MG63 (cell line): Measurements from ENCODE around the gene AK9. TPM values are rescaled to one million over a fixed set of nuclear protein-coding genes. Genes with fewer than 3 reads are reported as not detected.

Source experiments
- DNase-seq: peaks from one replicate; pipeline ENCODE4 v3.0.0-alpha.2; 2020
- H3K27me3 ChIP-seq: fragments of 250-450 bp; sonication (Bioruptor Pico); 2 replicates; pipeline ENCODE4 v1.5.1; 2020; ENCODE audit warnings: mild to moderate bottlenecking, moderate library complexity
- H3K36me3 ChIP-seq: fragments of 250-450 bp; sonication (Bioruptor Pico); 2 replicates; pipeline ENCODE4 v1.5.1; 2020; ENCODE audit warnings: mild to moderate bottlenecking, moderate library complexity
- H3K4me3 ChIP-seq: fragments of 250-450 bp; sonication (Bioruptor Pico); 2 replicates; pipeline ENCODE4 v1.5.1; 2020; ENCODE audit warnings: mild to moderate bottlenecking, moderate library complexity
- H3K9me3 ChIP-seq: fragments of 250-450 bp; sonication (Bioruptor Pico); 2 replicates; pipeline ENCODE4 v1.5.1; 2020; ENCODE audit warnings: mild to moderate bottlenecking, moderate library complexity
- total RNA-seq: library from RNA; depleted of rRNA; stranded (reverse); fragments of >200 nt; shearing (Covaris generic); gene quantifications from 2 replicates; pipeline ENCODE4 v1.2.3, GENCODE V29; 2014; ENCODE audit warnings: low replicate concordance; rRNA removed

AK9 gene
- total RNA-seq, 1 experiment from 2014 or later: 2.6 TPM

GRCh38 chr6:109449795-109450673, 241.0 kb downstream of the AK9 start:
- no peak for DNase-seq
- peaks cover 3% of the 10 kb centered on the region; the same call in 1 of the 2 replicates for H3K36me3 ChIP-seq

GRCh38 chr6:109449064-109449794, 241.8 kb downstream of the AK9 start:
- Histone ChIP-seq H3K4me3 (no peak overlapping the region), H3K27me3 (no peaks in the 10 kb centered on the region), H3K36me3 (peaks cover 8% of the 10 kb centered on the region), H3K9me3 (no peaks in the 10 kb centered on the region)
- no peak for DNase-seq

More at GRCh38 chr6:109449795-109450673, 241.0 kb downstream of the AK9 start:
- no peak overlapping the region for H3K4me3 ChIP-seq
- H3K27me3 ChIP-seq: no peaks in the 10 kb centered on the region
- H3K9me3 ChIP-seq: no peaks in the 10 kb centered on the region

- no peaks in the 10 kb centered on the region for H3K27me3 ChIP-seq
- no peaks in the 10 kb centered on the region for H3K9me3 ChIP-seq
- DNase-seq: no peak
- no peak overlapping the region for H3K4me3 ChIP-seq
- H3K36me3 ChIP-seq: peaks cover 8% of the 10 kb centered on the region
Observed at GRCh38 chr6:109448615-109449014, 242.4 kb downstream of the AK9 start.

- Histone ChIP-seq H3K9me3 (no peaks in the 10 kb centered on the region), H3K4me3 (no peak overlapping the region), H3K36me3 (peaks cover 8% of the 10 kb centered on the region), H3K27me3 (no peaks in the 10 kb centered on the region)
- DNase-seq: no peak
Observed at GRCh38 chr6:109447878-109448555, 243.0 kb downstream of the AK9 start.

- no peak overlapping the region for H3K4me3 ChIP-seq
- H3K9me3 ChIP-seq: no peaks in the 10 kb centered on the region
- H3K27me3 ChIP-seq: no peaks in the 10 kb centered on the region
- peaks cover 8% of the 10 kb centered on the region for H3K36me3 ChIP-seq
- DNase-seq: no peak
Observed at GRCh38 chr6:109447087-109447486, 243.9 kb downstream of the AK9 start.

GRCh38 chr6:109446541-109446940, 244.5 kb downstream of the AK9 start:
- no peak for DNase-seq
- Histone ChIP-seq H3K9me3 (no peaks in the 10 kb centered on the region), H3K27me3 (no peaks in the 10 kb centered on the region), H3K36me3 (peaks cover 8% of the 10 kb centered on the region), H3K4me3 (no peak overlapping the region)

- no peak for DNase-seq
- no peaks in the 10 kb centered on the region for H3K9me3 ChIP-seq
- no peaks in the 10 kb centered on the region for H3K27me3 ChIP-seq
- H3K4me3 ChIP-seq: no peak overlapping the region
- peaks cover 8% of the 10 kb centered on the region for H3K36me3 ChIP-seq
Observed at GRCh38 chr6:109446072-109446471, 244.9 kb downstream of the AK9 start.

- H3K36me3 ChIP-seq: peaks cover 8% of the 10 kb centered on the region
- no peak overlapping the region for H3K4me3 ChIP-seq
- H3K27me3 ChIP-seq: no peaks in the 10 kb centered on the region
- H3K9me3 ChIP-seq: no peaks in the 10 kb centered on the region
- DNase-seq: no peak
Observed at GRCh38 chr6:109445382-109445781, 245.6 kb downstream of the AK9 start.

GRCh38 chr6:109443425-109443950, 247.5 kb downstream of the AK9 start:
- no peak overlapping the region for H3K4me3 ChIP-seq
- no peaks in the 10 kb centered on the region for H3K27me3 ChIP-seq
- H3K36me3 ChIP-seq: peaks cover 8% of the 10 kb centered on the region
- no peaks in the 10 kb centered on the region for H3K9me3 ChIP-seq
- no peak for DNase-seq

Other genes with a start within 250 kb of the AK9 start
- 11.1 and 21.2 TPM in 2 replicates for gene MICAL1, start 235.4 kb downstream of the AK9 start, total RNA-seq
- 6.0 and 9.8 TPM in 2 replicates for gene ZBTB24, start 208.0 kb downstream of the AK9 start, total RNA-seq
- gene FIG4, start 94 bp upstream of the AK9 start, total RNA-seq: 5.0 and 6.3 TPM in 2 replicates